Neural progenitor cell (in vitro differentiated cells): ENCODE measurements around the gene UBE2I. TPM values are rescaled to one million over a fixed set of nuclear protein-coding genes. Genes with fewer than 3 reads are reported as not detected.
A peak's percentile ranks its signal among the peaks of the same experiment; 100 is the strongest.

Experiments used
- DNase-seq: peaks from one replicate; pipeline ENCODE4 v3.0.0-alpha.2; 2016; ENCODE audit warnings: low spot score
- H2AFZ ChIP-seq: fragments of 200-600 bp; sonication (generic); replicated peaks from 2 replicates; pipeline ENCODE4 v1.6.1; 2016; ENCODE audit warnings: antibody characterized with exemption
- H3F3A ChIP-seq: fragments of 200-600 bp; sonication (generic); 2 replicates; pipeline ENCODE4 v1.6.1; 2016; ENCODE audit warnings: antibody characterized with exemption, low read depth
- H3K27ac ChIP-seq: fragments of 200-600 bp; sonication (generic); 2 replicates; pipeline ENCODE4 v1.5.1; 2016; ENCODE audit warnings: mild to moderate bottlenecking
- H3K27me3 ChIP-seq: fragments of 200-600 bp; sonication (generic); 2 replicates; pipeline ENCODE4 v1.6.1; 2016; ENCODE audit warnings: mild to moderate bottlenecking, moderate library complexity
- H3K36me3 ChIP-seq: fragments of 200-600 bp; sonication (generic); 2 replicates; pipeline ENCODE4 v1.5.1; 2016
- H3K4me1 ChIP-seq: fragments of 200-600 bp; sonication (generic); 2 replicates; pipeline ENCODE4 v1.6.1; 2016; ENCODE audit warnings: mixed run types
- H3K4me2 ChIP-seq: fragments of 200-600 bp; sonication (generic); 2 replicates; pipeline ENCODE4 v1.6.1; 2016
- H3K4me3 ChIP-seq: fragments of 200-600 bp; sonication (generic); 2 replicates; pipeline ENCODE4 v1.5.1; 2016
- H3K79me2 ChIP-seq: fragments of 200-600 bp; sonication (generic); 2 replicates; pipeline ENCODE4 v1.6.1; 2016; ENCODE audit warnings: low read depth
- H3K9ac ChIP-seq: fragments of 200-600 bp; sonication (generic); 2 replicates; pipeline ENCODE4 v1.6.1; 2016
- H3K9me3 ChIP-seq: fragments of 200-600 bp; sonication (generic); 2 replicates; pipeline ENCODE4 v1.5.1; 2016; ENCODE audit warnings: low read depth
- H4K20me1 ChIP-seq: fragments of 200-600 bp; sonication (generic); 2 replicates; pipeline ENCODE4 v1.6.1; 2016; ENCODE audit warnings: low read depth
- H3K27ac Mint-ChIP-seq: 3 replicates; pipeline ENCODE4 v1.8.0; 2021; ENCODE audit warnings: mixed read lengths
- H3K27me3 Mint-ChIP-seq: 2 replicates; pipeline ENCODE4 v1.8.0; 2022; ENCODE audit warnings: low read depth, mild to moderate bottlenecking, inconsistent platforms, moderate library complexity, mixed read lengths; ENCODE audit not compliant: insufficient read depth
- H3K36me3 Mint-ChIP-seq: 3 replicates; pipeline ENCODE4 v1.8.0; 2021; ENCODE audit warnings: mixed read lengths
- H3K4me1 Mint-ChIP-seq: 3 replicates; pipeline ENCODE4 v1.8.0; 2021; ENCODE audit warnings: mixed read lengths
- H3K4me3 Mint-ChIP-seq: 3 replicates; pipeline ENCODE4 v1.8.0; 2021; ENCODE audit warnings: mild to moderate bottlenecking, moderate library complexity, mixed read lengths
- H3K9me3 Mint-ChIP-seq: 3 replicates; pipeline ENCODE4 v1.8.0; 2020; ENCODE audit warnings: mixed read lengths
- EZH2 ChIP-seq: fragments of 200-600 bp; sonication (generic); IDR thresholded peaks from 2 replicates; pipeline ENCODE4 v1.6.1; 2017; ENCODE audit warnings: antibody characterized with exemption, mild to moderate bottlenecking, moderate library complexity
- EZH2phosphoT487 ChIP-seq: fragments of 200-600 bp; sonication (generic); IDR thresholded peaks from 2 replicates; pipeline ENCODE4 v1.6.1; 2017; ENCODE audit warnings: antibody characterized with exemption
- total RNA-seq: library from RNA; depleted of rRNA; stranded (reverse); fragments of >200 nt; gene quantifications from 2 replicates; pipeline ENCODE4 v1.2.3, GENCODE V29; 2015; ENCODE audit warnings: low replicate concordance
- TF ChIP-seq, protein P1 (sequence below): fragments of 200-600 bp; sonication (generic); IDR thresholded peaks from 2 replicates; pipeline ENCODE4 v1.5.1; 2017; ENCODE audit warnings: antibody characterized with exemption, mild to moderate bottlenecking

The UBE2I gene
- total RNA-seq, 1 donor from 2014 or later: 239 TPM

DNA sequence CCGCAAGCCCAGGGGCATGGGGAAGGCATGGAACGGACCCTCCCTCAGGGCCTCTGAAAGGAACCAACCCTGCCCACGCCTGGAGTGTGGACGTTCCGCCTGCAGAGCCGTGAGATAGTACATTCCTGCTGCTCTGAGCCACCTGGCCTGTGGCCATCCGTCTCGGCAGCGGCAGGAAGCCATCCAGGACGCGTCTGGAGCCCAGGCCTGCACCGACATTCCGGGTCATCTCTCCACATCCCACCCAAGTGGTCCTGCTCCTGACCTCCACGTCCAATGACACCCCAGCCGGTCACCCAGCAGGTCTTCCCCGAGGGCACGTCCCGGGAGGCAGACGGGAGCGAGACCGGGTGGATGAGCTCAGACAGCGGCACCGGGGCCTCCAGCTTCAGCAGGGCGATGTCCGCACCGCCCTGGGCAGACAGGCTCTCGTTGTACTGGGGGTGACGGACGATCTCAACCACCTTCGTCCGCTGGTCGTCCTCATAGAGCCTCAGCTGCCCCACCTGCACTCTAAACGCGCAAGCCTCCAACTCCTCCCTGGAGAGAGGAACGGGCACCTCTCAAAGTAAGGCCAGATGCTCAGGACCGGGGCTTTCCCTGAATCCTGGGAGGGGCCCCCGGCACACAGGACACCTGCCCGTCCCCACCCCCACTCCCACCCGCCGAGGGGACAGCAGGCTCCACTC is 21.3 kb upstream of the UBE2I start:
- Histone ChIP-seq H3K9ac (no peak overlapping the region), H3K4me3 (no peak overlapping the region), H4K20me1 (no peaks in the 10 kb centered on the region), H3K27me3 (peaks cover 60% of the 10 kb centered on the region), H3K27ac (no peak overlapping the region), H3K79me2 (no peaks in the 10 kb centered on the region), H2AFZ (no peak overlapping the region), H3K9me3 (no peaks in the 10 kb centered on the region), H3K36me3 (no peaks in the 10 kb centered on the region), H3K4me2 (no peak overlapping the region), H3F3A (peaks cover 4% of the 10 kb centered on the region), H3K4me1 (peaks cover 18% of the 10 kb centered on the region)
- Mint-ChIP-seq H3K9me3 (no peaks in the 10 kb centered on the region), H3K4me3 (no peak overlapping the region), H3K36me3 (no peaks in the 10 kb centered on the region), H3K27me3 (peaks cover 22% of the 10 kb centered on the region), H3K27ac (no peak overlapping the region), H3K4me1 (peaks cover 16% of the 10 kb centered on the region)
- no peak for DNase-seq
- TF ChIP-seq, protein P1, sequence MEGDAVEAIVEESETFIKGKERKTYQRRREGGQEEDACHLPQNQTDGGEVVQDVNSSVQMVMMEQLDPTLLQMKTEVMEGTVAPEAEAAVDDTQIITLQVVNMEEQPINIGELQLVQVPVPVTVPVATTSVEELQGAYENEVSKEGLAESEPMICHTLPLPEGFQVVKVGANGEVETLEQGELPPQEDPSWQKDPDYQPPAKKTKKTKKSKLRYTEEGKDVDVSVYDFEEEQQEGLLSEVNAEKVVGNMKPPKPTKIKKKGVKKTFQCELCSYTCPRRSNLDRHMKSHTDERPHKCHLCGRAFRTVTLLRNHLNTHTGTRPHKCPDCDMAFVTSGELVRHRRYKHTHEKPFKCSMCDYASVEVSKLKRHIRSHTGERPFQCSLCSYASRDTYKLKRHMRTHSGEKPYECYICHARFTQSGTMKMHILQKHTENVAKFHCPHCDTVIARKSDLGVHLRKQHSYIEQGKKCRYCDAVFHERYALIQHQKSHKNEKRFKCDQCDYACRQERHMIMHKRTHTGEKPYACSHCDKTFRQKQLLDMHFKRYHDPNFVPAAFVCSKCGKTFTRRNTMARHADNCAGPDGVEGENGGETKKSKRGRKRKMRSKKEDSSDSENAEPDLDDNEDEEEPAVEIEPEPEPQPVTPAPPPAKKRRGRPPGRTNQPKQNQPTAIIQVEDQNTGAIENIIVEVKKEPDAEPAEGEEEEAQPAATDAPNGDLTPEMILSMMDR: no peak
- no peak for TF ChIP-seq EZH2

DNA sequence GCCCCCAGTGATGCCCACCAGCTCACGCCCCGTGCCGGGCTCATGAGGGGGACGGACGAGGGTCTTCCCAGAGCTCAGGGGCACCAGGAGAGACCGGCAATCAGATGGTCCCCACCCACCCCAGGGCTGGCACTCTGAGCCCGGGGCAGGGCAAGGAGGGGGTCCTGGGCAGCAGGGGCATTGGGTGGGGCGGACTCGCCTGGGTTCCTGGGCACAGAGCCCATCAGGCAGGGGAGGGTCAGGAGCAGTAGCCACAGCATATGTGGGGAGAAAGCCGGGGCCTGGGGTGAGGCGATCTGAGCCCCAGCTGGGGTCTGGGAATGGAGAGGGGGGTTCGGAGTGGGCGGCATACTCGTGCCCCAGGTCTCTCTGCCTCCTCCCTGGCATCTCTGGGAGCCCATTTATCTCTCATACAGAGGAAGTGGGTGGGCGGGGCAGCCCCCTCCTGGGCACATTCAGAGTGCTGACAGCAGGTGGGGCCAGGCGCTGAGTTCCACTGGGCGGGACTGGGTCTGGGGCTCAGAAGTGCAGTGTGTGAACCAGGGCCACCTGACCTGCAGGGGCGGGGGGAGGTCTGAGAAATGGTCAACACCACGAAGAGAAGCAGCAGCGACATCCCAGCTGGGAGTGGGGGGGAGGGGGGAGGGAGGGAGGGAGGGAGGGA is 20.5 kb upstream of the UBE2I start:
- no peaks in the 10 kb centered on the region for H3K36me3 ChIP-seq
- no peaks in the 10 kb centered on the region for H3K79me2 ChIP-seq
- H3K9me3 ChIP-seq: no peaks in the 10 kb centered on the region
- Mint-ChIP-seq H3K4me3 (no peak overlapping the region), H3K4me1 (peaks cover 12% of the 10 kb centered on the region), H3K9me3 (no peaks in the 10 kb centered on the region), H3K27ac (no peak overlapping the region), H3K27me3 (peaks cover 26% of the 10 kb centered on the region), H3K36me3 (no peaks in the 10 kb centered on the region)
- H4K20me1 ChIP-seq: no peaks in the 10 kb centered on the region
- H2AFZ ChIP-seq: no peak overlapping the region
- H3F3A ChIP-seq: peaks cover 4% of the 10 kb centered on the region
- no peak for TF ChIP-seq EZH2
- no peak for TF ChIP-seq EZH2phosphoT487
- TF ChIP-seq, protein P1: no peak
- no peak overlapping the region for H3K4me3 ChIP-seq
- peaks cover 60% of the 10 kb centered on the region for H3K27me3 ChIP-seq
- H3K4me2 ChIP-seq: peak overlapping the region; percentile 74
- peak; percentile 49 for DNase-seq
- H3K9ac ChIP-seq: no peak overlapping the region
- H3K4me1 ChIP-seq: peaks cover 18% of the 10 kb centered on the region
- no peak overlapping the region for H3K27ac ChIP-seq

DNA sequence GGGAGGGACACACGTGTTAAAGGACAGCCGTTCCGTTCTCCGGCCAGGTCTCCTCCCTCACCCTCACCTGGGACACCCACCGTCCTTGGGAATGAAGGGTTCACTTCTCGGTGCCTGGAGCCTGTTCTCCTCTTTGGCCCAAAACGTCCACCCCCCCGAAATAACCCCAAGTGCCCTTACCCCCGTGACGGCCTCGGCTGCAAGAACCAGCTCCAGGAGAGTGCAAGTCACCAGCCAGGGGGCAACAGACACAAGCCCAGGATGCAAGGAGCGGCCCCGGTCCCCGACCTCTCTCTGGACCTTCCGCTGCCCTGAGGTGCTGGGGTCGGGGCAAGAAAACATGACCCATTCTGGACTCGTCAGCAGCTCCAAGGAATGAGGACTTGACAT is 20.0 kb upstream of the UBE2I start:
- Mint-ChIP-seq H3K9me3 (no peaks in the 10 kb centered on the region), H3K36me3 (no peaks in the 10 kb centered on the region), H3K27ac (no peak overlapping the region), H3K27me3 (peaks cover 26% of the 10 kb centered on the region), H3K4me1 (peaks cover 15% of the 10 kb centered on the region), H3K4me3 (no peak overlapping the region)
- H3K4me3 ChIP-seq: peak overlapping the region; percentile 30
- no peak for TF ChIP-seq EZH2
- H3K79me2 ChIP-seq: no peaks in the 10 kb centered on the region
- no peak overlapping the region for H2AFZ ChIP-seq
- peak; percentile 31 for DNase-seq
- H3K9me3 ChIP-seq: no peaks in the 10 kb centered on the region
- H3K4me1 ChIP-seq: peaks cover 18% of the 10 kb centered on the region
- no peak overlapping the region for H3K27ac ChIP-seq
- H4K20me1 ChIP-seq: no peaks in the 10 kb centered on the region
- peaks cover 60% of the 10 kb centered on the region for H3K27me3 ChIP-seq
- H3K36me3 ChIP-seq: no peaks in the 10 kb centered on the region
- peak overlapping the region; percentile 74 for H3K4me2 ChIP-seq
- peaks cover 4% of the 10 kb centered on the region for H3F3A ChIP-seq
- H3K9ac ChIP-seq: no peak overlapping the region

DNA sequence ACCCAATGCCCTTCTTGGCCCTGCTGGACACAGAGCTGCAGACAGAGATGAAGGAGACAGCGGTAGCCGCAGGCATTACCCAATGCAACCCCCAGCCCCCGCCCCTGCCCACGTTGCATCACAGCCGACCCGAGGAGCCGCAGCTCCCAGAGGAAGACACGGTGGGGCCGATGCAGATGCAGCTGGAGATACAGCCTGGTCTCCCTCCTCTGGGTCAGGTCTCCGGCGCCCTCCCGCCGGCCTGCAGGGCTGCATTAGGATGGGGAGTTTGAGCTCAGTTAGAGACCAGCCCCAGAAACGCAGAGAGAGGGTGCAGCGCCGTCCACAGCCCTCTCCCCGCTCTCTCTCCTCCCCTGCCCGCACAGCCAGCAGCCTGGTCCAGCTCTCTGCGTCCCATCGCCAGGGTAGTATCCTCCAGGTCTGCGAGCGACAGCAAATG is 19.4 kb upstream of the UBE2I start:
- Mint-ChIP-seq H3K4me3 (no peak overlapping the region), H3K27ac (no peak overlapping the region), H3K27me3 (peaks cover 26% of the 10 kb centered on the region), H3K9me3 (no peaks in the 10 kb centered on the region), H3K4me1 (peaks cover 16% of the 10 kb centered on the region), H3K36me3 (no peaks in the 10 kb centered on the region)
- H3K27me3 ChIP-seq: peaks cover 60% of the 10 kb centered on the region
- no peaks in the 10 kb centered on the region for H3K9me3 ChIP-seq
- no peaks in the 10 kb centered on the region for H3K36me3 ChIP-seq
- H3K9ac ChIP-seq: no peak overlapping the region
- no peaks in the 10 kb centered on the region for H4K20me1 ChIP-seq
- H3K79me2 ChIP-seq: no peaks in the 10 kb centered on the region
- peak; percentile 46 for DNase-seq
- peaks cover 4% of the 10 kb centered on the region for H3F3A ChIP-seq
- peak overlapping the region; percentile 63 for H2AFZ ChIP-seq
- peak overlapping the region; percentile 74 for H3K4me2 ChIP-seq
- peaks cover 18% of the 10 kb centered on the region for H3K4me1 ChIP-seq
- peak overlapping the region; percentile 30 for H3K4me3 ChIP-seq
- H3K27ac ChIP-seq: no peak overlapping the region
- TF ChIP-seq, protein P1: no peak
- TF ChIP-seq EZH2phosphoT487 (no peak), EZH2 (peak; percentile 38)
